ENCODE data around the gene PACS2. TPM values are rescaled to one million over a fixed set of nuclear protein-coding genes. Genes with fewer than 3 reads are reported as not detected.

Gene PACS2
- total and polyA plus RNA-seq, 4 donors: 37.9 to 87.2 (median 71.0) TPM

DNA sequence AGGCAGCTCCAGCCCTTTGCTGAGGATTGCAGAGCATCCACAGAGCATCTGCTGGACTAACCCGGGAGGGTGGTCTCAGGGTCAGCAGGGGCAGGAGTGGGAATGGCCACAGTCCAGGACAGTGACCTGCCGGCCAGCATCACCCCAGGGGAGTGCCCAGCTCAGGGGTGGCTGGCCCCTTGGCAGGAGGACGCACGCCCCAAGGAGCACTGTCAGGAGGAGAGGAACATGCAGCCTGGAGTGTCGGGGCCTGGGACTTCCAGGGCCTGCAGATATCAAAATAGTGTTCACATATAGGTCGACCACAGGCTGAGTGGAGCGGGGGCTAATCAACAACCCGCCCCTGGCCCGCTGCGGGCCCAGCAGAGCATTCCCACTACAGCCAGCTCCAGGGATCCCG lies 50.6 kb downstream of the PACS2 start:
- no peaks in the 10 kb centered on the region for H3K9me3 ChIP-seq (ENCODE audit: control insufficient read depth in 4 of 4, insufficient read depth in 3 of 4, low read length in 3 of 4)
- H3K36me3 ChIP-seq (ENCODE audit: control insufficient read depth in 4 of 4, insufficient read depth in 4 of 4, low read length in 4 of 4): peaks cover 0 to 34% (median 9%) of the 10 kb centered on the region in 4 donors
- 94% methylated on average over 10 to 11 of the region's 11 CpGs for WGBS, 2 donors
- TF ChIP-seq, protein P1, sequence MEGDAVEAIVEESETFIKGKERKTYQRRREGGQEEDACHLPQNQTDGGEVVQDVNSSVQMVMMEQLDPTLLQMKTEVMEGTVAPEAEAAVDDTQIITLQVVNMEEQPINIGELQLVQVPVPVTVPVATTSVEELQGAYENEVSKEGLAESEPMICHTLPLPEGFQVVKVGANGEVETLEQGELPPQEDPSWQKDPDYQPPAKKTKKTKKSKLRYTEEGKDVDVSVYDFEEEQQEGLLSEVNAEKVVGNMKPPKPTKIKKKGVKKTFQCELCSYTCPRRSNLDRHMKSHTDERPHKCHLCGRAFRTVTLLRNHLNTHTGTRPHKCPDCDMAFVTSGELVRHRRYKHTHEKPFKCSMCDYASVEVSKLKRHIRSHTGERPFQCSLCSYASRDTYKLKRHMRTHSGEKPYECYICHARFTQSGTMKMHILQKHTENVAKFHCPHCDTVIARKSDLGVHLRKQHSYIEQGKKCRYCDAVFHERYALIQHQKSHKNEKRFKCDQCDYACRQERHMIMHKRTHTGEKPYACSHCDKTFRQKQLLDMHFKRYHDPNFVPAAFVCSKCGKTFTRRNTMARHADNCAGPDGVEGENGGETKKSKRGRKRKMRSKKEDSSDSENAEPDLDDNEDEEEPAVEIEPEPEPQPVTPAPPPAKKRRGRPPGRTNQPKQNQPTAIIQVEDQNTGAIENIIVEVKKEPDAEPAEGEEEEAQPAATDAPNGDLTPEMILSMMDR (IDR thresholded peaks at IDR 0.05; ENCODE audit: control extremely low read depth, extremely low read depth): no peak
- no peak for ATAC-seq (ENCODE audit: insufficient read depth, low FRiP score)
- H3K27me3 ChIP-seq (ENCODE audit: control insufficient read depth in 3 of 3, insufficient read depth in 3 of 3, low read length in 2 of 3): no peaks in the 10 kb centered on the region
- no peak overlapping the region for H3K9ac ChIP-seq (ENCODE audit: insufficient read depth in 1 of 2, low read length in 2 of 2)
- no peak overlapping the region for H3K4me3 ChIP-seq
- H3K27ac ChIP-seq (ENCODE audit: low read depth in 1 of 2, low read length in 1 of 2): no peak overlapping the region
- no peak for DNase-seq
- H3K4me1 ChIP-seq (ENCODE audit: control insufficient read depth in 5 of 5, insufficient read depth in 5 of 5, low read length in 5 of 5): peaks cover 0 to 6% (median 0%) of the 10 kb centered on the region in 5 donors

DNA sequence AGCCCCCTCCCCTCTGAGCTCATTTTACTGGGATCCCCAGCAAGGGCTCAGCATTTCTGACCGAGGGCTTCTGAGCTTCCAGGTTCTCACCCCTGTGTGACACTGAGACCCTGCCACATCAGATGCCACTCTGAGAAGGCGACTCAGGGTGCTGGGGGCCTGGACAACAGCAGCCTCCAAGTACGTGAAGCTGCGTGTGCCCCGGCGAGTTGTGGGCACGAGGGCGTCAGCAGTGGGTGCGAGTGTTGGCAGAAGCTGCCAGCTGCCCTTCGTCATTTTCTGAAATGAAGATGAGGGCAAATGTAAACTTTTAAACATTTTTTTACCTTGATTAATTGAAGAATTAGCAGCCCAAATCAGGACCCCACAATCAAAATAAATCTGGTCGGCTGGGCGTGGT lies 51.1 kb downstream of the PACS2 start:
- H3K9me3 ChIP-seq (ENCODE audit: control insufficient read depth in 4 of 4, insufficient read depth in 3 of 4, low read length in 3 of 4): no peaks in the 10 kb centered on the region
- H3K27ac ChIP-seq (ENCODE audit: low read depth in 1 of 2, low read length in 1 of 2): no peak overlapping the region
- TF ChIP-seq, protein P1 (IDR thresholded peaks at IDR 0.05; ENCODE audit: control extremely low read depth, extremely low read depth): no peak
- no peak for ATAC-seq (ENCODE audit: insufficient read depth, low FRiP score)
- DNase-seq: no peak
- peaks cover 0 to 32% (median 8%) of the 10 kb centered on the region in 4 donors for H3K36me3 ChIP-seq (ENCODE audit: control insufficient read depth in 4 of 4, insufficient read depth in 4 of 4, low read length in 4 of 4)
- WGBS, 2 donors: 96 to 98% methylated on average over 12 of the region's 12 CpGs
- peaks cover 0 to 6% (median 0%) of the 10 kb centered on the region in 5 donors for H3K4me1 ChIP-seq (ENCODE audit: control insufficient read depth in 5 of 5, insufficient read depth in 5 of 5, low read length in 5 of 5)
- H3K9ac ChIP-seq (ENCODE audit: insufficient read depth in 1 of 2, low read length in 2 of 2): no peak overlapping the region
- H3K27me3 ChIP-seq (ENCODE audit: control insufficient read depth in 3 of 3, insufficient read depth in 3 of 3, low read length in 2 of 3): no peaks in the 10 kb centered on the region
- no peak overlapping the region for H3K4me3 ChIP-seq

DNA sequence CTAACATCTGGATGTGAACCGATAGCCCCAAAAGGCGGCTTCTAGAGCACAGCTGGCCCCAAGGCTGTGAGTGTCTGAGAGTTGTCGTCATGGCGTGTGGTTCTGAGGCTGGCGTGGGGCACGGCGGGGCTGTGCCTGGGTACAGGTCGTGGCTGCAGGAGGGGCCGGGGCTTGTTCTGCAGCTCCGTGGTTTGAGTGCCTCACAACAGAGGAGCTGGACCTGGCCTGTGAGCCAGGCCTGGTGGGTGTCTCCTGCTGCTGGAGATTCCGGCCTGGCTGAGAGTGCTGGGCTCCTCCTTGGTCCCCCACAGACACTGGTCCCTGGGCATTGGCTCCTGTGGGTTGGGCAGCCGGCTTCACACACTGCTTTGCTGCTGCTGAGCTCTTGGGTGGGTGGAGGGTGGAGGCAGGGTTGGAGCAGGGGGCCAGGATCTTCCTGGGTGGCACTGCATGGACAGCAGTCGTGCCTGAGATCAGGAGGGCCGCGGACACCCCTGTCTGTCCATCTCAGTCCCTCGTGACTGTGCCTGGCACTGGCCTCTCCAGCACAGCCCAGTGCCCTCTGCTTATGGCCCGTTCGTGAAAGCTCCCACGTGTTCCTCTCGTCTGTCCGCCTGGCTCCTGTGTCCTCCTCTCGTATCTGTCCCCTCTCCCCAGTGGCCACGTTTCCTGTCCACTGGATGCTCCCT lies 52.0 kb downstream of the PACS2 start:
- 93 to 95% methylated on average over 22 to 23 of the region's 23 CpGs for WGBS, 2 donors
- peaks cover 0 to 6% (median 0%) of the 10 kb centered on the region in 5 donors for H3K4me1 ChIP-seq (ENCODE audit: control insufficient read depth in 5 of 5, insufficient read depth in 5 of 5, low read length in 5 of 5)
- no peaks in the 10 kb centered on the region for H3K9me3 ChIP-seq (ENCODE audit: control insufficient read depth in 4 of 4, insufficient read depth in 3 of 4, low read length in 3 of 4)

More for the DNA sequence above, 52.0 kb downstream of the PACS2 start:
- no peak for DNase-seq
- no peaks in the 10 kb centered on the region for H3K27me3 ChIP-seq (ENCODE audit: control insufficient read depth in 3 of 3, insufficient read depth in 3 of 3, low read length in 2 of 3)
- peaks cover 0 to 28% (median 5%) of the 10 kb centered on the region in 4 donors for H3K36me3 ChIP-seq (ENCODE audit: control insufficient read depth in 4 of 4, insufficient read depth in 4 of 4, low read length in 4 of 4)
- no peak for ATAC-seq (ENCODE audit: insufficient read depth, low FRiP score)
- H3K9ac ChIP-seq (ENCODE audit: insufficient read depth in 1 of 2, low read length in 2 of 2): no peak overlapping the region
- H3K27ac ChIP-seq (ENCODE audit: low read depth in 1 of 2, low read length in 1 of 2): no peak overlapping the region
- TF ChIP-seq, protein P1 (IDR thresholded peaks at IDR 0.05; ENCODE audit: control extremely low read depth, extremely low read depth): no peak
- no peak overlapping the region for H3K4me3 ChIP-seq
